Measurements from ENCODE around the gene EMC1.
A peak's percentile ranks its signal among the peaks of the same experiment; 100 is the strongest.
"Not testable (repeated sequence)": the region's sequence is repeated elsewhere in the genome, so short reads cannot be mapped to it uniquely, and the experiment has no call there.

Gene EMC1

GRCh38 chr1:19251305-19252196 lies at the start of gene EMC1, which contains the start of gene MRTO4:
EMC1 (minus strand) TSS chr1:19251524; CDS start chr1:19251509, 15 bp downstream.
MRTO4 (plus strand) TSS chr1:19251805; CDS start chr1:19251836, 31 bp downstream.
- DNase-seq, result peak; percentile 49

- no peak for DNase-seq
Observed at GRCh38 chr1:19300211-19300610, 48.9 kb upstream of the EMC1 start.

GRCh38 chr1:19294638-19295037 lies 43.3 kb upstream of the EMC1 start:
- no peak for DNase-seq

- DNase-seq, result no peak
Observed at GRCh38 chr1:19289244-19289643, 37.9 kb upstream of the EMC1 start.

GRCh38 chr1:19288324-19289241 lies 37.3 kb upstream of the EMC1 start, which contains the start of gene AKR7A3:
AKR7A3 (minus strand) TSS chr1:19288770; CDS start chr1:19288709, 61 bp downstream.
- DNase-seq, result peak; percentile 14

GRCh38 chr1:19287436-19288185 lies 36.3 kb upstream of the EMC1 start:
- DNase-seq, result no peak

- not testable (repeated sequence) for DNase-seq
Observed at GRCh38 chr1:19285807-19286206, 34.5 kb upstream of the EMC1 start.

- DNase-seq, result not testable (repeated sequence)
Observed at GRCh38 chr1:19285366-19285765, 34.0 kb upstream of the EMC1 start.

- DNase-seq, result no peak
Observed at GRCh38 chr1:19284881-19285280, 33.6 kb upstream of the EMC1 start.

- DNase-seq, result no peak
Observed at GRCh38 chr1:19283891-19284290, 32.6 kb upstream of the EMC1 start.

- DNase-seq, result no peak
Observed at GRCh38 chr1:19274636-19275035, 23.3 kb upstream of the EMC1 start.

GRCh38 chr1:19273844-19274531 lies 22.7 kb upstream of the EMC1 start:
- not testable (repeated sequence) for DNase-seq

- no peak for DNase-seq
Observed at GRCh38 chr1:19273106-19273843, 22.0 kb upstream of the EMC1 start.

GRCh38 chr1:19272064-19272463 lies 20.7 kb upstream of the EMC1 start:
- DNase-seq, result no peak

GRCh38 chr1:19270343-19270730 lies 19.0 kb upstream of the EMC1 start:
- DNase-seq, result not testable (repeated sequence)

- DNase-seq, result not testable (repeated sequence)
Observed at GRCh38 chr1:19269427-19270342, 18.4 kb upstream of the EMC1 start.

GRCh38 chr1:19268445-19268844 lies 17.1 kb upstream of the EMC1 start:
- DNase-seq, result no peak

GRCh38 chr1:19262744-19263143 lies 11.4 kb upstream of the EMC1 start:
- DNase-seq, result no peak

- no peak for DNase-seq
Observed at GRCh38 chr1:19262047-19262446, 10.7 kb upstream of the EMC1 start.

All from NCI-H526 treated with DMSO at 0.1 percent for 48 hours (cell line).